Fibroblast of lung (primary cell): Measurements from ENCODE around the gene PALM. TPM values are rescaled to one million over a fixed set of nuclear protein-coding genes. Genes with fewer than 3 reads are reported as not detected.

Experiments used
- DNase-seq, 2 donors: peaks; one replicate each; pipeline versions ENCODE4 v3.0.0 to v3.0.0-alpha.2; 2010; ENCODE audit warnings: low read depth in 2 of 2
- H2AFZ ChIP-seq: 2 replicates; pipeline ENCODE4 v1.5.1; 2012; ENCODE audit warnings: low read length, control low read depth, inconsistent platforms
- H3K27ac ChIP-seq: 2 replicates; pipeline ENCODE4 v1.5.1; 2011; ENCODE audit warnings: low read length, control low read depth; ENCODE audit not compliant: insufficient read depth
- H3K27me3 ChIP-seq: 2 replicates; pipeline ENCODE4 v1.5.1; 2011; ENCODE audit warnings: mild to moderate bottlenecking, low read length; ENCODE audit not compliant: control insufficient read depth, insufficient read depth
- H3K36me3 ChIP-seq: 2 replicates; pipeline ENCODE4 v1.5.1; 2011; ENCODE audit warnings: low read length; ENCODE audit not compliant: control insufficient read depth, insufficient read depth
- H3K4me1 ChIP-seq: 2 replicates; pipeline ENCODE4 v1.5.1; 2011; ENCODE audit warnings: low read length; ENCODE audit not compliant: control insufficient read depth, insufficient read depth; ENCODE audit errors: extremely low read depth
- H3K4me2 ChIP-seq: 2 replicates; pipeline ENCODE4 v1.5.1; 2011; ENCODE audit warnings: low read length, control low read depth; ENCODE audit not compliant: insufficient read depth; ENCODE audit errors: extremely low read depth
- H3K4me3 ChIP-seq, 4 experiments: fragments of 200-600 bp in 1 of 4; sonication (generic) in 1 of 4; replicated peaks in 1 of 4; 2 replicates each; pipeline ENCODE4 v1.5.1; 2011 to 2016; ENCODE audit warnings: low read length in 4 of 4, low read depth in 3 of 4, mild to moderate bottlenecking in 3 of 4, control low read depth in 2 of 4, inconsistent platforms in 1 of 4, mixed read lengths in 1 of 4; ENCODE audit not compliant: insufficient read depth in 1 of 4; ENCODE audit errors: control extremely low read depth in 1 of 4
- H3K79me2 ChIP-seq: 2 replicates; pipeline ENCODE4 v1.5.1; 2012; ENCODE audit warnings: mild to moderate bottlenecking, low read length, inconsistent platforms; ENCODE audit not compliant: control insufficient read depth, insufficient read depth
- H3K9ac ChIP-seq: 2 replicates; pipeline ENCODE4 v1.5.1; 2011; ENCODE audit warnings: mild to moderate bottlenecking, low read length, control low read depth; ENCODE audit not compliant: insufficient read depth
- H3K9me3 ChIP-seq: 2 replicates; pipeline ENCODE4 v1.5.1; 2012; ENCODE audit warnings: low read depth, low read length; ENCODE audit not compliant: control insufficient read depth, insufficient read depth
- H4K20me1 ChIP-seq: 2 replicates; pipeline ENCODE4 v1.5.1; 2011; ENCODE audit warnings: low read length; ENCODE audit not compliant: control insufficient read depth, insufficient read depth; ENCODE audit errors: extremely low read depth
- CTCF ChIP-seq, 2 donors: IDR thresholded peaks in 1 of 2; conservative IDR thresholded peaks in 1 of 2; 1 replicate in 1 of 2; 2 replicates in 1 of 2; pipeline ENCODE4 v1.5.1; 2011 to 2012; ENCODE audit warnings: low read length in 2 of 2, control low read depth in 1 of 2, inconsistent platforms in 1 of 2, low read depth in 1 of 2, mild to moderate bottlenecking in 1 of 2
- EZH2 ChIP-seq: IDR thresholded peaks from 2 replicates; pipeline ENCODE4 v1.5.1; 2012; ENCODE audit warnings: low read length, control low read depth, mild to moderate bottlenecking; ENCODE audit errors: missing control alignments
- polyA plus RNA-seq, 2 donors: library from polyadenylated mRNA; depleted of rRNA in 1 of 2; stranded (reverse) in 1 of 2; unstranded in 1 of 2; fragments of >200 nt; gene quantifications; 2 replicates each; pipeline ENCODE4 v1.2.1, GENCODE V29; 2011 to 2012; ENCODE audit warnings: missing spikeins in 1 of 2
- total RNA-seq: library from RNA; depleted of rRNA; stranded (reverse); fragments of >200 nt; gene quantifications from 2 replicates; pipeline ENCODE4 v1.2.1, GENCODE V29; 2014

Gene PALM
- total and polyA plus RNA-seq, 2 donors (not counting 1 experiment from before 2014, with no cell fraction given): 3.2 to 8.3 TPM

GRCh38 chr19:791007-791566, 82.4 kb downstream of the PALM start:
- H2AFZ ChIP-seq: no peak overlapping the region
- no peak for DNase-seq
- TF ChIP-seq EZH2 (no peak), CTCF (conservative IDR thresholded peaks at IDR 0.05 in 1 of 2, IDR thresholded peaks at IDR 0.05 in 1 of 2; ENCODE audit: low read depth in 1 of 2, low read length in 2 of 2) (no peak)

GRCh38 chr19:791567-792305, 83.0 kb downstream of the PALM start:
- no peak for TF ChIP-seq EZH2
- no peak for TF ChIP-seq CTCF (conservative IDR thresholded peaks at IDR 0.05 in 1 of 2, IDR thresholded peaks at IDR 0.05 in 1 of 2; ENCODE audit: low read depth in 1 of 2, low read length in 2 of 2)
- no peak overlapping the region for H3K4me3 ChIP-seq
- DNase-seq: no peak
- H3K27ac ChIP-seq: no peak overlapping the region
- no peaks in the 10 kb centered on the region for H3K9me3 ChIP-seq
- H3K9ac ChIP-seq: no peak overlapping the region
- H3K36me3 ChIP-seq: no peaks in the 10 kb centered on the region
- no peak overlapping the region for H2AFZ ChIP-seq
- no peaks in the 10 kb centered on the region for H3K79me2 ChIP-seq
- H3K4me1 ChIP-seq: peaks cover 10% of the 10 kb centered on the region
- H4K20me1 ChIP-seq: no peaks in the 10 kb centered on the region
- H3K4me2 ChIP-seq: no peak overlapping the region
- no peaks in the 10 kb centered on the region for H3K27me3 ChIP-seq

More at GRCh38 chr19:791007-791566, 82.4 kb downstream of the PALM start:
- H3K9ac ChIP-seq: no peak overlapping the region
- H3K27me3 ChIP-seq: no peaks in the 10 kb centered on the region
- no peak overlapping the region for H3K4me3 ChIP-seq
- peaks cover 8% of the 10 kb centered on the region for H3K4me1 ChIP-seq
- no peaks in the 10 kb centered on the region for H3K9me3 ChIP-seq
- no peaks in the 10 kb centered on the region for H3K36me3 ChIP-seq
- no peaks in the 10 kb centered on the region for H3K79me2 ChIP-seq
- H4K20me1 ChIP-seq: no peaks in the 10 kb centered on the region
- no peak overlapping the region for H3K27ac ChIP-seq
- no peak overlapping the region for H3K4me2 ChIP-seq

GRCh38 chr19:792306-792885, 83.7 kb downstream of the PALM start:
- Histone ChIP-seq H3K27me3 (no peaks in the 10 kb centered on the region), H3K36me3 (no peaks in the 10 kb centered on the region), H3K79me2 (no peaks in the 10 kb centered on the region), H2AFZ (no peak overlapping the region), H4K20me1 (no peaks in the 10 kb centered on the region), H3K9me3 (no peaks in the 10 kb centered on the region), H3K27ac (no peak overlapping the region), H3K4me3 (no peak overlapping the region), H3K4me2 (no peak overlapping the region), H3K4me1 (peaks cover 10% of the 10 kb centered on the region), H3K9ac (no peak overlapping the region)
- no peak for DNase-seq
- TF ChIP-seq EZH2 (no peak), CTCF (conservative IDR thresholded peaks at IDR 0.05 in 1 of 2, IDR thresholded peaks at IDR 0.05 in 1 of 2; ENCODE audit: low read depth in 1 of 2, low read length in 2 of 2) (no peak)
